GM19395 (cell line): ENCODE results near the gene NECTIN1.

Experiments
- ATAC-seq: cut with Tn5 transposase; IDR thresholded peaks from one replicate; pipeline ENCODE4 v1.9.1; 2021; ENCODE audit warnings: mild to moderate bottlenecking, moderate library complexity; ENCODE audit not compliant: unreplicated experiment

NECTIN1 gene

DNA sequence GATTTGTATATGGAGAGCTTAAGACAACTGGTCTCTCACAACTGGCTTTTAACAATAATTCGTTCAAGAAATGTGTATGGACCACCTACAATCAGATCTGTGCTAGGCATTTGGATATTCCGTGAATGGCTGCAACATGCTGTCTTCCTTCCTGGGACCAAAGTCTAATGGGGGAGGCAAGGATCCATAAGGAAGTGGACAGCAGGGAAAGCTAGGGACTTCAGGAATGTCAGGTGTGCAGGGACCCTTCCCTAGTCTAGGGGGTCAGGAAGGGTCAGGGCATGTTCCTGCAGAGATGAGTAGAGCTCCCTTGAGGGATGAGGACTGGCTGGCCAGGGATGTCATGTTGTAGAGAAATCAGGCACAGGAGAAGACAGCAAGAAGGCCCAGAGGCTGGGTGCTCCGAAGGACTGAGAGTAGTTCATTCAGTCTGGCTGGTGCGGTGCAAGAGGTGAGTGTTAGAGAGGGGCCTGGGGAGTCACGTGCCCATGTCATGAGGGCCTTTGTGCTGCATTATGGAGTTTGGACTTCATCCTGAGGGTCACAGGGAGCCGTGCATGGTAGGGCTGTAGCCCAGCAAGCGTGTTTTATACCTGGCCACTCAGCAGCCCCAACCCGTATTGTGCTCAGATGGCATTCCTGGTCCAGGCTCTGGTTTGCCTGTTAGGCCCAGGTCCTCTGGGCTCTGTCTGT is 8.5 kb upstream of the NECTIN1 start:
- no peak for ATAC-seq

DNA sequence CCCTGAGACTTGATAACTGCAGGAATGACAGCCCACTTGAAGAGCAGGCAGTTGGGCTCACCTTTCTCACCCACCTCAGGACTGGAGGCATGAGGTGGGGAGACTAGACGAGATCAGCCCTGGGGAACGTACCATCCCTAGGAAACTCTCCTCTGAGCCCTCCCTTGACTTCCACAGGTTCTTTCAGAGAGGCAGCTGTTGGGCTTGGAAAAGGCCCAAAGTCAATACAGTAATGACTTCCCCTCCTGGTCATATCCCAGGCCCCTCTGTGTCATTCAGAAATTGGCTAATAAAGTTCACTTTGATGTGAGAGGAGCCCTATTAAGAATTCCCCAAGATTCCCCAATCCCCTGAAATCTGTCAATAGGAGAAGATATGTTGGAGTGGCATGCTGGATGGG is 5.8 kb upstream of the NECTIN1 start:
- no peak for ATAC-seq

DNA sequence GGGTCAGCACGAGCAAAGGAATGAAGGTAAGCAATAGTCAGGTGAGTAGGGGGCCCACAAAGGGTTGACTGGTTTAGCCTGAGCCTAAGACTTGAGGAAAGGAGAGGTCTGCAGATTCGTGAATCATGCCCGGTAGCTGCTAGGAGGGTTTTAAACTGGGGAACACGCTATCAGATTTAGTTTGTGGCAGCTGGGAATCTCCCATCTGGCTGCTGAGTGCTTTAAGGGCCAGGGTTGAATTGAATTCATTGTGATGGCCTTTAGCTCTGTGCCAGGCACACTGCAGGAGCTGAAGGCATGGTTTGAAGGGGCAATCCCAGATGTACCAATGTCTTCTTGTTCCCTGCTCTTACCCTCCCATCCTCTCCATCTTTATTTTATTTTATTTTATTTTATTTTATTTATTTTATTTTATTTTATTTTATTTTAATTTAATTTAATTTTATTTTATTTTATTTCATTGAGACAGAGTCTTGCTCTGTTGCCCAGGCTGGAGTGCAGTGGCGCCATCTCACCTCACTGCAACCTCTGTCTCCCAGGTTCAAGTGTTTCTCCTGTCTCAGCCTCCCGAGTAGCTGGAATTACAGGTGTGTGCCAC is 1.9 kb upstream of the NECTIN1 start:
- no peak for ATAC-seq

DNA sequence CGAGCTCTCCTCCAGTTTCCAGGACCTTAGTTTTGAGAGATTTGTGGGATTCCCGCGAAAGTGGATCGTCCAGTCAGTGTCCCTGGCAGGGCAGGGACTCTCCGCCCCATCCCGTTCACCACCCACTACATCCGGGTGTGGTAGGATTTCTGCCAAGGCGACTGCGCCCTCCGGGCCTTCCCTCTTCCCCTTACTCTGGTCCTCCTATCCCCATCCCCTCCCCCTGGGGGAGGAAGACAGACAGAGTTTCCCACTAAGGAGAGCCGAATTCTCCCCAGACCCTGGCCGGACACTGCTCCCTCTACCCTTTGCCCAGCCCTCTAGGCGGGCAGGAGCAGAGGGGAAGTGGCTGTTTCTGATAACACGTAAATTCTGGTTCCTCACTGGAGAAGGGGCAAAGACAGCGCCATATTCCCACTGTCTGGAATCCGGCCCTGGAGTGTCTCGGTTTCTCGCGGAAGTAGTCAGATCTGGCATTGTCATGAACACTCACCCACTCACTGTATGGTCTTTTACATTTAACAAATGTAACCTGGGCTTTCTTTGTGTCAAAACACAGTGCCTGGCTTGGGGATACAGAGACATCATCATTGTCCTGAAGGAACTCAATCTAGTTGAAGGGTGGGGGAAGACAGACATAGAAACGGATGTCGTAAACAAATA is 1.1 kb upstream of the NECTIN1 start:
- ATAC-seq, result no peak

DNA sequence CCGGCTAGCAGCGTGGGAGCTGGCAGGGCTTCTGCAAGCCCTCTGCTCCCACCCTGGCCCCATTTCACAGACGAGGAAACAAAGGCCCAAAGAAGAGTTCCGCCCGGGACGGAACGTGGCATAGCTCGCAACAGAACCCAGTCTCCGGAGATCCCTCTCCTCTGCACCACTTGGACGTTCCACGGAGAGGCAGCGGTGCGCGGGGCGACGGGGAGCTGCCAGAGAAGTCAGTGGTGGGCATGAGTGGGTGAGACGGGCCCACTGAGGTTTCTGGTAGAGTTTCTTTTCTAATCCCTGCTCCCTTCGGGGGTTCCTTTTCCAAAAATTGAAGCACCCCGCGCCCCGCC is 554 bp upstream of the NECTIN1 start:
- ATAC-seq, result peak; percentile 31

DNA sequence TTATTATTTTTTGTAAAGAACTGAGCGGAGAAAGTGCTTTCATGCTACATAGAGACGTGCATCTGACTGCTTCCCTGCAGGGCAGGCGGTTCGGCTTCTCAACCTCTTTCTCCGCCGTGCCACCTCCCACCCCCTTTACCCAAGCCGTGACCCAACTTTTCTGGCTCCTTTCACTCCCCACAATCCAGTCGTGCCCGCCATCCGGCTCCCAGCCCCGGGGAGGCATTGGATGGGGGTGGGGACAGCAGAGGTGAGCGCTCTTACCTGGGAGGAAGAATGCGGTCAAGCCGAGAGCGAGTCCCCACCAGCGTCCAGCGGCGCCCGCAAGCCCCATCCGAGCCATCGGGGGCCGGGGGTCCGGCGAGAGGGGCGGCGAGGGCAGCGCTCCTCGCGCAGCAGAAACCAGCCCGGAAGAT is 781 bp downstream of the NECTIN1 start:
- ATAC-seq, result no peak

DNA sequence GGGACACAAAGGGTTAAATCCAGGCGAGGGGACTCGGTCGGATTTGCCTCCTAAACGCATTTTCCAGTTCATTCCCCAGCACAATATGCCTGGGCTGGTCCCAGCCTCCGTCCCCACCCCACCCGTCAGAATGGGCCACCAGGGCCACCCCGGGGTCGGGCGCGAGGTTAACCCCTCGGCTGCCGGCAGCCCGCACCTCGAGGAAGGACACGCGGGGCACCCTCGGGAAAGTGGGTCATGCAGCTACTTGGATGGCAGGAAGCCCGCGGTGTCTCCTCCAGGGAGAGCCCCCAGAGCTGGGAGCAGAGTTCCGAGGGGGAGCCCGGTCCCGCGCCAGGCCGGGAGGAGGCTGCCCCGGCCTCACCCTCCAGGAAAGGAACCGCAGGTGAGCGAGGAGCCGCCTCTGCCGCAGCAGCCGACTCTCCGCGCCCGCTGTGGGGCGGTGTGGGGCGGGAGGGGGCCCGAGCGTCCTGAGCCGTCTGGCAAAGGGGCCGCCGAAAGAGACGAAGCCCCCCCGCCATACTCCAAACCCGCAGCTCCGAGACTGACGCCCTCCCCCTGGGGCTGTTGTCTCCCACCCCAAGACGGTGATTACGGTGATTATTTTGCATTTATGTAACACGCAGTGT is 1.4 kb downstream of the NECTIN1 start:
- ATAC-seq, result no peak

DNA sequence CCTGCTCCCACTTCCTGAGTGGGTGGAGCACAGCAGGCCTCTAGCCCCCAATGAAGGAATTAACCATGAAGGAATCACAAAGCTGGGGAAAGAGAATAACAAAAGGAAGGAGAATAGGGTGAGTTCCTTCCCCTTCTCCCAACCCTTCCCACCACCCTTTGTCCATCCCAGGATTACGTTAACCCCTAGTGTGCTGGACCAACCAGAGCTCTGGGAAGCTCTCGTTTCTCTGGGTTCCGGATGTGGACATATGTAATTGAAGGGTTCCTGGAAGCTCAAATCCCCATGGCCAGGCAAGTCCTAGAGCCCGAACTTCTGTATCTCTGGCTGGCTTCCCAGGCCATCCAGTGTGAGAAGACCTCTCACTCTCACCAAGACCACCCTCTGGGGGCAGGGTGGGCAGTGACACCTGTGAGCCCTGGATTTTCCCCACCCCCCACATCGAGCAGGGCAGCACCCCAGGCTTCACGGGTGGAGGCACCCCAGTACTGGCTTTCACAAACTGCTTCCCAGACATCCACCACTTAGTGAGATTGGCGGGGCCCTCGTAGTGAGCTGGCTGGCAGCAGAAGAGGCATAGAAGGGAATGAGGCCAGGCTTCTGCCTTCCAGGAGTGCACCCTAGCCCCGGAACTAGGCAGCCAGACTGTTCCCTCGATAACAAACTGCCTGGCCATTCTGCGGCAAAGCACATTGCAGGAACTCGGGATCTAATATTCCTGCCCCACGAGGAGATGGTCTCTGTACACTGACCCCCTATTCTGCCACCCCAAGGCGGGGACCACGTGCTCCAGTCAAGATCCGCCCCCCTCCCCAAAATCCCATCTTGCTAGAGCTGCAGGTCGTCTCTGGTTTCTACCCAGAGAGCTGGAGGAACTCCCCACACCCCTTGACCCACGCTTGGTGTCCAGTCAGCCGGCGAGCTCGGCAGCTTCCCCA is 2.1 kb downstream of the NECTIN1 start:
- no peak for ATAC-seq

DNA sequence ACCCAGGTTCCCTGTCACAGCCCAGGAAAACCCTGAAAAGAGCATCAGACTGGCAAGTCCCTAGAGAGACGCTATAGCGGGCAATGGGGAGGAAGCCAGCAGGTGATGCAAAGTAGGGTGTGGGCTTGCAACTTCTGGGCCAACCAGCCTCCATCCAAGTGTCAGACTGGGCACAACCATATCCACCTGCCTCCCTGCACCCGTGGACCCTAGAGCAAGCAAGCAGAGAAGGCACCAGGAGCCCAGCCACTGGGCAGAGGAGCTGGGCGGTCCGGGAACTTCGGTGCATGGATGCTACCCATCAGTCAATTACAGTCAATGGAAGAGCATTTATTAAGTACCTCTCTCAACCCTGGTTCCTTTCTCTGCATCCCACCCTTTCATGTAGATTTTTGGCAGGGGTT is 2.8 kb downstream of the NECTIN1 start:
- ATAC-seq, result no peak

DNA sequence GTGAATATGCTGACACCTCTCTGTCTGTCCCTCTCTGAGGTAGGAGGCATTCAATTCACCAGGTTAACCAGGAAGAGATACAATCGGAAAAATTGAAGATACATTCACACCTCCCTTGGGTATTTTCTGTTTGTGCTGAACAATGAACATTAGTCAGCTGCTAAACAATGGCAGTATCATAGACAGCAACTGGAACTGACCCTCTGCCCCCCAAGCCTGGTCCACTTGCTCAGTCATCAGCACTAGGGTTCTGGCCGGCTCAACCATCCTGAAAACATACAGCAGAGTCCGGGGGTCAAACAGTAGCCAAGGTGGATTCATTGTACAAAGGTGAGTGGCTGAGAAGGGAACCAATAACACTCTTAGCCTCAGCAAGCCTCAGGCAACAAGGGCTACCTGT is 4.0 kb downstream of the NECTIN1 start:
- ATAC-seq, result no peak

DNA sequence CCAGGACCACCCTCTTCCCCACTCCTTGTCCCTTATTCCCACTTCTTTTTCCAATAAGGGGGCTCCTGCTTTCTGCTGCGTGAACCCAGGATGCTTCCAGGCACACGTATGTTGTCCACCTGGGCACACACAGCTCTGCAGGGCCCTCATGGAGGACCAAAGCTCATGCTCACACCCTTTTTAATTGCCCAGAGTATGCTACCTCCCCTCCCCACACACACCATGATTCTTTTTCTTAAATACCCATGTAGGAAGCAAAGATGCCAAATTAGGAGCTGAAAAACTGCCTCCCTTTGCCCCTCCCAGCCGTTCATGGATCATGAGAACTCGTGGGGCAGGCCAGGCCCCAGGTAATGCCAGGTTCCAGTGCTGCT is 5.1 kb downstream of the NECTIN1 start:
- ATAC-seq, result no peak

DNA sequence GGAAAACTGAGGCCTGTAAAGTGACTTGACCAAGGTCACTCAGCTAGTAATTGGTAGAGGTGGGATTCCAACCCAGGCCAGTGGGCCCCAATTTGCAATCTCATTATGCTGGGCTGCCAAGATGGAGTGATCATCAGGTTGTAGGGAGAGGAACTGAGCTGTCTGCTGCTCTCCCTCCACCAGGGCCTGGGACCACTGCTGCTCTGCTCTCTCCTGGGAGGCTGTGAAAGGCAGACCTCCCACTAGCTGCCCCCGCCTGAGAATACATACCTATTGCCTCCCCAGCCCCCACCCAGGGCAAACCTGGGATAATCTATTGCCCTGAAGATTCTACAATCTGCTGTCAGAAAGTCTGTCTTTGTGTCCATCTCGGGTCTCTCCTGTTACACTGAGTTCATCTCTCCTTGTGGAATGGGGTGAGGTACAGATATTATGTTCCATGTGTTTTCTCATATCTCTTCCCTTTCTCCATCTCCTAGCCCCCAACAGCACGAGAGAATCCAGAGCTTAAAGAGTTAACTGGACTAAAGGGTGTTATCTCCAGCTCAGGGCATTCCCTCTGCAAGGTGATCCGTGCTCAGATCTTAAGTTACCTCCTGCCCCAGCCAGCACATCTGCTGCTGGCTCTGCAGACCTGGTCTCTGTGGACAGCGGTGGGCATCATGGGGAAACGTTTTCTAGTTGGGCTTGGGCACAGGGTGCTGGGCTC is 5.6 kb downstream of the NECTIN1 start:
- no peak for ATAC-seq

DNA sequence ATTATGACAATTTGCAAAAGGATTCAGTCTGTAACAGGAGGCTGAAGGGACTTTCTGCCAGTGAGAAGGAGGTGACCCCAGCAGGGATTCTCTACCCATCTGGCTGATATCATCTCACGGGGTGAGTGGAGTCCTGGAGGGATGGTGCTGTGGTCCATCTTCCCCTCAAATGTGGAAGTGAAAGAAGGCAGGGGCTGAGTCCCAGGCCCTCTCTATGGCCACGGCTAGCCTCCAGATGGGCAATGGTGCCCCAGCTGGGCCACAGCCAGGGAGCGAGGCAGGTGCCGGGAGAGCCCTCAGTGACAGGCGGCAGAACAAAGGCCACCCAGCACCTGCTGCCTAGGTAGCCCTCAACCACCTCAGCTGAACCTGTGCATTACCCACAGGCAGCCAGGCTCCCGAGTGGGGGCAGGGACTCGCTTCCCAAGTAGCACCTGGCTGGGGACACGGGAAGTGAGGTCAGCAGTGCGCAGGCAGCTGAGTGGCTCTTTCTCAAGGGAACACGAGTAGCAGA is 6.7 kb downstream of the NECTIN1 start:
- ATAC-seq, result no peak

DNA sequence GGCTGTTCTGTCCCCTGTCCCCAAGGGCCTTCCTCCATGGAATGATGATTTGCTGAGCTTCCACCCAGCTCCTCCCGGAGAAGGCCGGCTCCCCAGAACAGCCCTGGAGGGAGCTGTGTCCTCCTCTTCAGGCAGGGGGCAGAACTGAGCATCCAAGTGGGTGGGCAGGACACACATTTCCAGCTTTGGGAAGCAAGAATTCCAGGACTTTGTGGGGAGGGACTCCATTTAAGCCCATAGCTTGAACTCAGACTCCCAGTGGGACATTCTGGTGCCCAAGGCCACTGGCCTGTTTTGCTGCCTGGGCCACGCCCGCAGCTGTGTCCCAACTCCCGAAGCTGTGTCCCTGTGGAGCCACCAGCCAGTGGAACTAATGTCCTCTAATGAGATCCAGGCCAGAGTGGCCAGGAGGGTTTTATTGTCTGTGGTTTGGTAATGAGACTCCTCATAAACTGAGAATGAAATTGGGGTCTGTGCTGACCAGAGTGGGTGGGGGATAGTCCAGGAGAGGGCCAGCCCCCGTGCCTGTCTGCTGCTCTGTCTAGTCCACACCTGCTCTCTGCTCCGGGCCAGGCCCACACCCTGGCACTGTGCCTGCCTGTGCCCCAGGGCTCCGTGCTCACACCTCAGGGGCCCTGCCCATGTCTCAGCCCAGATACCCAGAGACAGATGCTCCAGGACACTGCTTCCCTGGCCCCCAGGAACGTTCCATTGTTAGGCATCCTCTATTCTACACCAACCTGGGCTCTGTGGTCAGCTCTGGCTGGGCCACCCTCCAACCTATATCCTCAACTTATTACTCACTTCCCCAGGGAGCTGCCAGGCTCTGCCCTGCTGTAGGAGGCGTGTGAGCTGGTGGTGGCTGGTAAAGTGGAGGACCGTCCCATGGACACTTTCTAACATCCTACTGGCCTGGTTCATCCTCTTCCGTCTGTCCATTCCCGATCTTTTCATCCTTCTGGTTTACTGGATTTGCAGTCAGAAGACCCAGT is 7.6 kb downstream of the NECTIN1 start:
- ATAC-seq, result no peak

DNA sequence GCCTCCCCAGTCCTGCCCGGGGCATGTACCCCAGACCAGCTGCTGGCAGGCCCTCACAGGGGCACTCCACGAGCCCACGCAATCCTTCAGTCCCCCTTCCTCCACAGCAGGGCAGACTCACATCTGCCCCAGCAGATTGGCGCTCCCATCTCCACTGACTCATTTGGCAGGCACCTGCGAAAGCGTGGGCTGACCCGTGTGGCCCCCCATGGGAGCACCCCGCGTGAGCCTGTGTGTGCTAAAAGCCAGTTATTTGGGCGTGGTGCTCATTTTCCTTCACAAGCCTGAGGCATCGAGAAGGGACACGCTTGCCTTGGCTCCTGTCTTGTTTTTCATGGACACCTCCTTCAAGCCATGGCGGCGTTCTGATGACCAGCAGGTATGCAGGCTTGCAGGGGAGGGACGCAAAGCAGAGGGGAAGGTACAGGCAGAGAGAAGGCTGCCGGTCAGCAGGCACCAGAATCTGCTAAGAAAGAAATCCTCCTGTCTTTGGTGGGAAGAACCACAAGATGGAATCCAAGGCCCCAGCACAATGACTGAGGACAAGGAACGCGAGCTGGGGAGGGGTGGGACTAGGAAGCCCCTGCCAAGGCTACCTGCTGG is 8.6 kb downstream of the NECTIN1 start:
- no peak for ATAC-seq

DNA sequence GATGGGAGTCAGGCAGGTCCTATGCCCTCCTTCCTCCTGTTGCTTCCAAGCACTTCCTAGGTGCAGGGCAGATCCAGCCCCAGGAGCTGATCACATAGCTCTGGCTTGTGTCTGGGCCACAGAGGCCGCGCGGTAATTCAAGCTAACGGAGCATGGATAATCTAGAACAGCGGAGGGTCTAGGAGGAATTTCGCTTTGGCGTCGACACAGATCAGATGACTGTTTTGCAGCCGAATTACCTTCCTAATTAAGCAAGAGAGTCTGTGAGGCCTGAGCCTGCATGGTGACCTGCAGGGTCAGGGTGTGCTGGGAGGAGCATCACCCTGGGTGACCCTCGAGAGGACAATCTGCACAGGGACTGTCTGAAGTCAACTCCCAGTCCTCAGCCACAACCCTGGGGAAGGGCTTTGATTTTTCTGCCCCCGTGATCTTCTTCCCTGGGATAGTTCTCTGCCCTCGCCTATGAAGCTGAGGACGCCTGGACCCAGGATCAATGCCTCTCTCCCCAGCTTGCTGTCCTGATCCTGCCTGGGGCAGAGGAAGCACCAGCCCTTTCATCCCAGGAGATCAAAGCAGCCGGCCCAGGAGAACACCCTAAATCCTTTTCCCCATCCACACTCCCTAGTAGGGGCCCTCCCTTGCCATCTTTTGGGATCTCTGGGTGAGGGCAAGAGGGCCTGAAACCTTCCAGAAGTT is 11.0 kb downstream of the NECTIN1 start:
- no peak for ATAC-seq

DNA sequence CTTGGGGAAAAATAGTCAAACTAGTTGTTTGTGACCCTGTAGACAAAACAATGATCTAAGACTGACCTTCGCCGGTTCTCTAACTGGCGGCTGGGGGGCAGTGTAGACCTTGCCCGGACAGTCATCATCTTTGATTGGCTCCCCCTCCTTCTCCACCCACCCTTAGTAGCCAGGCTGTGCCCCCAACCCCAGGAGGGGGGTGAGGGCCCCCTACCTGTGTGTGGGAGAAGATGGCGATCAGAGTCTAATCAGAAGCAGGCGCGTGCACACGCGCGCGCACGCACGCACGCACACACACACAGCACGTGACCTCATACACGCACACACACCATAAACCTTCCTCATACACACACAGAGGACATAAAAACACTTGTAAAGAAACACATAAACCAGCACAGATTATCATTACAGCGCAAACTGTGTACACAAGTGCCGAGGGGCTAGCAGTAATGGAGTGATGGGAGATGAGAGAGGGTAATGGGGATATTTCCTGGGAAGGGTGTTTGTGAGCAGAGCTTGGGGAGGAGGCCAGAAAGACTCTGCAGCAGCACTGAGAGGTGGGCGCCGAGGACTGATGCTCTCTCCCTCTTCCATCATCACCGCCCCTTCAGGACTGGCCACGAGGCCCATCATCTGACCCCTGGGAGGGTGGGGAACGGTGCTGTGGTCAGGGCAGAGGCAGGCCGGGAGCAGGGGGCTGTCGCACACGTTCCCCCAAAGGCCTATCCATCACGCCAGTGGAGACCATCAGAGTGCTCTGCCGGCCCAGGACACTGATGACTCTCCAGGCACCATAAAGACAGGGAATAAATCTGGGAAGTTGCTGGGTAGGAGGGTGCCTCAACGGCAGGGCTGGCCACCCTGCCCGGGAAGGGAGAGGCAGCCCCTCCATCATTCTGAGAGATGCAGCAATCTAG is 12.2 kb downstream of the NECTIN1 start:
- ATAC-seq, result no peak
